Activated CD4-positive, alpha-beta T cell treated with anti-CD3 and anti-CD28 coated beads, Interleukin-10, Interleukin-2, amounts not matched to agents 100 ng/mL and 50 ng/mL, durations not matched to agents 16 hours and 8 hours (primary cell): ENCODE measurements around the gene TULP3.
"Not testable (repeated sequence)": the region's sequence is repeated elsewhere in the genome, so short reads cannot be mapped to it uniquely, and the experiment has no call there.

ENCODE experiments used
- DNase-seq: peaks from one replicate; pipeline ENCODE4 v3.0.0-alpha.2; 2020

The TULP3 gene

GRCh38 chr12:2890388-2891239, at the start of gene TULP3:
TULP3 (plus strand) TSS chr12:2890891; CDS start chr12:2890948, 57 bp downstream.
- DNase-seq, result peak; percentile 98

- DNase-seq, result no peak
These were observed 49.5 kb upstream of the TULP3 start for GRCh38 chr12:2841056-2841650.

DNA sequence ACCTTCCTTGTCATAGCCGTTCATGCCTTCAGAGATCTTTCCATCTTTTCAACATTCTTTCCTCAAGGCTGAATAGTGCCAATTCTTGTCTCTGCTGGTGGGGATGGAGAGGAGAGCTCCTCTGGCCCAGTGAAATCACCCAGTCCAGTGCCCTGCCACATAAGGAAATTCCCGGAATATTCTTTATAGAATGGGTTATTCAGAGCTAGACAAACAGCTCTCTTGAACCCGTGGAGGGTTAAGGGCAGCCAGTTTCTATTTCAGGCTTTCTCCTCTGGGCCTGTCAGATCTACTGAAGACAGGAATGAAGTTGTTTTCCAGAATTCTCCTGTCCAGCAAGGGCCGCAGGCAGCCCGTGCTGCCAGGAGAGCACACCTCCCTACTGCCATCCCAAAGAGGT, 47.7 kb upstream of the TULP3 start:
- no peak for DNase-seq

DNA sequence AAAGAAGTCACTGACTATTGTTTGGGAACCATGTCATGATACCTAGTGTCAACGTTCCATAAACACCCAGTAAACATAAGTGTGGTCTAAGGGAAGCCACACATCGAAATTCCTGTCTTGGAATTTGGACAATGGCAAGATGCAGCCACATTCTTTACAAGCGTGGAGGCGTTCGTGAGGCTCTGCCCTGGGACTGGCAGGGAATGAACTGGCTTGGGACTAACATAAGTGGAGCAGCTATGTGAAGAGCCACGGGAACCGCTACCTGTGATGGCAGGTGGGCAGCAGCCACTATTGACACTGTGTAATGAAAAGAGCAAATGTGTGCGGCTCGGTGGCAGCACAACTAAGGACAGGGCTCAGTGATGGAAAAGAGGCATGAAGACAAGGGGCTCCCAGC, 45.9 kb upstream of the TULP3 start:
- DNase-seq, result no peak

GRCh38 chr12:2845280-2845679, 45.4 kb upstream of the TULP3 start:
- no peak for DNase-seq

DNA sequence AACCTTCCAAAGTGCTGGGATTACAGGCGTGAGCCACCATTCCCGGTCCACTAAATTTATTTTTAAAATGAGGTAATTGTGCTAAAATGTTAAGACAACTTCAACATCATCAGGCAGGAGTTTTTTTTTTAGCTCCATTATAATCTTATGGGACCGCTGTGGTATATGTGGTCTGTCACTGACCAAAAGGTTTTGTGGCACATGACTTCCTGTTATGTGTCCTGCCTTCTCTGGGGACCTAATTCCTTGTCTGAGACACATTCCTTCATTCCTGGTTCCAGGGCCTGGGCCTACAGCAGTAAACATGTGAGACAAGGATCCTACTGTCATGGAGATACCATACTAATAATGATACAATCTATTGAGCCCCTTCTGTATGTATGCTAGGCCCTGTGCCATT, 38.8 kb upstream of the TULP3 start:
- no peak for DNase-seq

- DNase-seq, result peak; percentile 41
These were observed 37.1 kb upstream of the TULP3 start for GRCh38 chr12:2853626-2854025.

DNA sequence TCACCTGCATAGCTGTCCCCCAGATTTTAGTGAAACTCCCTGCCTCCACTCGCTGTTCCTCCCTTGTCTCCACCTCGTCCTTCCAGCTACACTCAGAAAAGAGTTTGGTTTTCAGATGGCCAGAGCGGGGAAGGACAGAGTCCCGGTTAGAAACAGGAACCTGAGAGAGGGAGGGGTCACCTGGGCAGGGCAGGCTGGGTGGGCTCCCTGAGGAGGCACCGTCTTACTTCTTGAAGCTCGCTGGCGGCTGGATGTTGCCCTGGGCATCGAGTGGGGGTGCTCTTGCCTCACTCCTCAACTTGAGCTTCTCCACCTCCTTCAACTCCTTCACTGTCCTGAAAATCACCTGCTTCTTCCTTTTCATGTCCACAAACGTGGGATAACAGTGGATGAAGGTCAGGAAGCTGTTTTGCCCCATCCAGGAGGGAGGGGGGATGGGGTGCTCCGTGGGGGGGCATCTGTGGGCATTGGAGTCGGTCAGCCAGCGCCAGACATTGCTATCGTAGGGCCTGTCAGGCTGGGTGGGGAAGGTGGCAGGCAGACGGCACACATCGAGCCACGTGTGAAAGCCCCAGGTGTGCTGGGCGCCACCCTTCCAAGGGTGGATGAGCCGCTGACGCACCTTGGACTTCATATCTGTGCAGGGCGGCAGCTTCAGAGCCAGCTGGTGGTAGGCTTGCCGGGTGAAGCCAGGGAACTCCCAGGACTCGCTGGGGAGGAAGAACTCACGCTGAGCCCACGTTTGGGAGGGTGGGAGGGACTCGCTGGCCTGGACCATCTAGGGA, 35.8 kb upstream of the TULP3 start:
- no peak for DNase-seq

DNA sequence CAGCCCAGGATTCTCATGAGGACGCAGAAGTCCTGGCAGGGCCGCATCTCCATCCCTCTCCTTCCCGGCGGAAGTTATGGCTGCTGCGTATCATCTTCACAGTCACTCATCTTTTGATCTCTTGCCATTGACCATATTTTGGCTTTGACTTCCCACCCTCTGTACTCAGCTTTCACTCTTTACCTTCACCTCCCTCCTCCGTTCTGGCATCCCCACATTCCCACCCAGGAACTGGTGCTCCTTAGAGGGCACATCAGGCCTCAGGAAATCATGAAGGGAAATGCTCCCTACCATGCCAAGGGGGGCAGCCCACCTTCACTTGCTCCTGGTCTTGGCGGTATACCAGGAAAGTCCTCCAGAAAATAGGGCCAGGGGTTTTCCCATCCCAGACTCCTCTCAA, 35.1 kb upstream of the TULP3 start:
- no peak for DNase-seq

DNA sequence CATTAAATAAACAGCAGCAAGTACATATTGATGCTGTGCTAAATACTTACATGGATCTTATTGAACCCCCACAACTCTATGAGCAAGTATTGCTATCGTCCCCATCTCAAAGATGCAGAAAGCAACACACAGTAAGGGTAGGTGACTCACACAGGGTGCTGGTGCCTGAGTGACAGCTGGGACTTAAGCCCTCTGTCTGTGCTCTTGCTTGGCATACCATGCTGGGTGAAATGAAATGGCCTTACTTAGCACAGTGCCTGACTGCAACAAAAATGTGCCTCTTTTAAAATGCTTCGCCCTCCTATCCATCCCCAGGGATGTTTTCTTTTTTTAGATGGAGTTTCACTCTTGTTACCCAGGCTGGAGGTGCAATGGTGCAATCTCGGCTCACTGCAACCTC, 34.6 kb upstream of the TULP3 start:
- DNase-seq, result no peak

GRCh38 chr12:2857021-2857431, 33.7 kb upstream of the TULP3 start, which contains the start of gene TEX52:
TEX52 (minus strand) TSS chr12:2857039; CDS start chr12:2857026, 13 bp downstream.
- no peak for DNase-seq

DNA sequence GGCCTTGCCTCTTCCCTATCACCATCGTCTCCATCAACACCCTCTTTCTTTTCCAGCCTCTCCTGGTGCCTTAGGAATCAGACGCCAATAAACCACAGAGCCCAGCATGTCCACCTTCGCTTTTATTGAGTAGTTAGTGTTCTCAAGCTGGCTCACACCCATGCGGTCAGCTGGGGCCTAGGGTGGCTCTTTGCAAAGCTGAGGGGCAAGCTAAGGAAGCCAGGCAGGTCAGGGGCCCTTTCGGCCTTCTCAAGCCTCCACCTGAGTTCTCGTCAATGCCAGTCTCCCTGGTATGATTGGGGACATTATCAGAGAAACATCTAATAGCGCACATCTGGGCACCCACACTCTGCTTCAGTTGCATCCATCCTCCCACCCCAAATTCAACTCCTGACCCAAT, 33.1 kb upstream of the TULP3 start:
- no peak for DNase-seq

- no peak for DNase-seq
These were observed 32.4 kb upstream of the TULP3 start for GRCh38 chr12:2858334-2858733.

DNA sequence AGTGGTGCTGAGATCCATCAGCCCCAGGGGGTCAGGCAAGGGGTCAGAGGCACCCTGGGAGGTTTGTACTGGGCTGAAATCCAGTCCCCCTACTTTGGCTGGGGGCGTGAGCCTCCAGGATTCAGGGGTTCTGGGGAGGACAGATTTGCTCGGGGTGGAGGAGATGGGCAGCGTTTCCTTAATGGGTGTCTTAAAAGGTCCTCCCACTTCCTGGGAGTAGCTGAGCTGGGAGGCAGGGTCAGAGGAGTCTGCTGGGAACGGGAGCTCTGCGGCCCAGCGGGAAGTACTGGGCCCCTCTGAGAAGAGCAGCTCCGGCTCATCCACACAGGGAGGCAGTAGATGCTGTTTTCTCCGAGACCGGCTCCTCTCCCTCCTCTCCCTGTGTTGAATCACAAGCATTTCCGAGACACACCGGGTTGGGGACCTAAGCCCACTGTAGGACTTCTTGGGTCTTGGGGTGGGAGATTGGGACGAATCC, 31.7 kb upstream of the TULP3 start:
- no peak for DNase-seq

GRCh38 chr12:2860170-2860569, 30.5 kb upstream of the TULP3 start:
- DNase-seq, result no peak

DNA sequence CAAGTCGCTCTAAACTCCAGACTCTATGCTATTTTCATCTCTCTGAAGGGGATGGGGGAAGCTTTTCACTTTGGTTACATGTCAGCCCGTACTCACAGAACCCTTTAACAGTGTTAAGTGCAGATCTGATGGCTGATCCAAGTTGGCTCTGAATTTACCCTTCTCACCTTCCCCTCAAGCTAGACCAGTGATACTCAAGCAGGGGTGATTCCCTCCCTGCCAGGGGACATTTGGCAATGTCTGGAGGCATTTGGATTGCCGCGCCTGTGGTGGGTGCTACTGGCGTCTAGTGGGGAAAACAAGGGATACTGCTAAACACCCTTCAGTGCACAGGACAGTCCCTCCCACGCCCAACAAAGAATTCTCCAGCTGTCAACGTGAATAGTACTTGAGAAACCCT, 27.8 kb upstream of the TULP3 start:
- no peak for DNase-seq

- DNase-seq, result not testable (repeated sequence)
These were observed 27.3 kb upstream of the TULP3 start for GRCh38 chr12:2863402-2863801.

- no peak for DNase-seq
These were observed 26.5 kb upstream of the TULP3 start for GRCh38 chr12:2864198-2864597.

DNA sequence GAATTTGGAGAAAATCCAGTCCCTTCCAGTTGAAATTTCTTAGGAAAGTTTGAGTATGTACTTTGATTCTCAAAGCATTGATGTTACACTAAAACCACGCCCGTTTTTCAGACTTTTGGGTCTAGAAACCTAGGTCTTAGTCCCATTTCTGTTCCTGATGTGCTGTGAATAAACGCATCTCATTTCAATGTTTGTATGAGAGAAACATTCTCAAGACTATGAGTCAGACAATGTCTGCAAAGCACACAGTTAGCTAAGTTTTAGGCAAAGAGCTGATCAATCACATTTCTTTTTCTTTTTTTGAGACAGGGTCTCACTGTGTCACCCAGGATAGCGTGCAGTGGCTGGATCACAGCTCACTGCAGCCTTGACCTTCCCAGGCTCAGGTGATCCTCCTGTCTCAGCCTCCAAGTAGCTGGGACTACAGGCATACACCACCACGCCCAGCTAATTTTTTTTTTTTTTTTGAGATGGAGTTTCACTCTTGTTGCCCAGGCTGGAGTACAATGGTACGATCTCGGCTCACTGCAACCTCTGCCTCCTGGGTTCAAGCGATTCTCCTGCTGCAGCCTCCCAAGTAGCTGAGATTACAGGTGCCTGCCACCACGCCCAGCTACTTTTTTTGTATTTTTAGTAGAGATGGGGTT, 21.6 kb upstream of the TULP3 start:
- DNase-seq, result not testable (repeated sequence)

DNA sequence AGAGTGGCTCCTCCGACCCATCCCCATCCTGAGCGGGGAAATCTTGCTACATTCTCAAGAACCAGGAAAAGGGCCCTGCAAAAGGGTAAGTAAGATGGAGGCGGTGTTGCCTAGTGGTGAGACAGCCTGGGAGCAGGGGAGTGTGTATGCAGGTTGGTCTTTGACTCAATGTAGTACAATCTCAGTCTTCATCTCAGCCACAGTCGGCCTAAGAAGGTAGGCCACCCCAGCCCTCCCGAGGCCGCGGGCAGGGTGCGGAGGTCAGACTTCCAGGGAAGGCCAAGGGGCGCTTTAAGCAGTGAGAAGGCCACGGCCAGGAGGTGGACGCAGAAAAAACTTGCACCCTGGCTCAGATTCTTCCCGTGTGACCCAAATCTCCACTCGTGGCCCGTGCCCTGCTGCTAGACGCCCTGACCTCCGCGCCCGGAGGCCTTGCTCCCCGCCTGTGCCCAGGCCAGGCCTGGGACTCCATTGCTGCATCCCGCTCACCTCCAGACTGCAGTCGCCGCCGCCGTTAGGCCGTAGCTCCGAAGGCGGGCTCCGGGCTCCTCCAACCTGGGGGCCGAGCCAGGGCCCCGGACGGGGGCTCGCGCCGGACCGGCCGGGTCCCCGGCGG, 14.2 kb upstream of the TULP3 start:
- peak; percentile 54 for DNase-seq

DNA sequence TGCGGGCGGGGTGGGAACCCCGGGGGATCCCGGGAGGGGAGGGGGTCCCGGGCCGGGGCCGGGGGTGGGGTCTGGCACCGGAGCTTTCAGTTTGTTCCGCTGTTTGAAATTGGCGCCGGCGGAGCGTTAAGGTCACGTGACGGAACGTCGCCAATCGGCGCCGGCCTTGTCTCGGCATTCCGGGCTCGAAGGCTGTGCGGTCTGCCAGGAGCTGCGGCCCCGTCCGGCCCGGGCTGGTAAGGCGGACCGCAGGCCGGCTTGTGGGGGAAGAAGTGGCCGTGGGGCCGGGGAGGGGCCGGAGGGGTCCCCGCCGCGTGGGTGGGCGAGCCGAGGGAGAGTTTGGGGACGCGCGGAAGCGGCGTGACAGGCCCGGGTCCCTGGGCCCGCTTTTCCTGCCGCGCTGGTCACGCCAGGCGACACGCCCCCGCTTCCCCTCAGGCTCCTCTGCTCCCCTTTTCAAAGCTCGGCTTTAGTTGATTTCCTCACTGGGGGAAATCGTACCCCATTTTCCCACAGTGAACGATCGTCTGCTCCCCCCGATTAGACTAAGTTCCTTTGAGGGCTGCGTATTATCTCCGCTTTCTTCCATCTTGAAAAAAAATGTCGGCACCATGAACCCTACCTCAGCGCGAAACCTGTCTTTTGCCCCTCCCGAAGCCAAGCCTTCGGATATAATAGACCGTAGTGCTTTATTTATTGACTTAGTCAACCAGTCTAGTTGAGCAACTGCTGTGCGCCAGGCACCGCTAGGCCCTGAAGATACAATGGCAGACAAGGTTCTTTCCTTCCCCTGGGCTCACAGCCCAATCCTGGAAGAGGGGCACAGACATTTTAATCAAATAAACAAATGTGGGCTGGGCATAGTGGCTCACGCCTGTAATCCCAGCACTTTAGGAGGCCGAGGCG, 13.4 kb upstream of the TULP3 start, which contains the start of the genes FOXM1 and RHNO1:
Gene FOXM1 (minus strand): TSS at position 128 of the 906 bp plus-strand sequence. CDS start 2,696 bp downstream, outside the sequence.
Gene RHNO1 (plus strand): TSS at position 177 of the 906 bp plus-strand sequence. CDS start 8,144 bp downstream, outside the sequence.
- DNase-seq, result peak; percentile 93
